ENCODE results near the gene SKI.

The SKI gene

GRCh38 chr1:2229037-2229864, 1.1 kb downstream of the SKI start:
- H3K4me3 ChIP-seq (ENCODE audit: low read depth, low read length), result peak overlapping the region; percentile 82

- H3K4me3 ChIP-seq (ENCODE audit: low read depth, low read length), result peak overlapping the region; percentile 82
Measured at GRCh38 chr1:2229911-2230731, 2.0 kb downstream of the SKI start.

GRCh38 chr1:2230781-2231531, 2.8 kb downstream of the SKI start:
- H3K4me3 ChIP-seq (ENCODE audit: low read depth, low read length), result peak overlapping the region; percentile 82

GRCh38 chr1:2231532-2232254, 3.6 kb downstream of the SKI start:
- H3K4me3 ChIP-seq (ENCODE audit: low read depth, low read length), result peak overlapping the region; percentile 13

- no peak overlapping the region for H3K4me3 ChIP-seq (ENCODE audit: low read depth, low read length)
Measured at GRCh38 chr1:2232255-2232915, 4.3 kb downstream of the SKI start.

GRCh38 chr1:2232916-2233438, 4.9 kb downstream of the SKI start:
- no peak overlapping the region for H3K4me3 ChIP-seq (ENCODE audit: low read depth, low read length)

GRCh38 chr1:2233468-2233867, 5.3 kb downstream of the SKI start:
- no peak overlapping the region for H3K4me3 ChIP-seq (ENCODE audit: low read depth, low read length)

GRCh38 chr1:2233997-2234761, 6.1 kb downstream of the SKI start:
- H3K4me3 ChIP-seq (ENCODE audit: low read depth, low read length), result no peak overlapping the region

GRCh38 chr1:2234762-2235113, 6.6 kb downstream of the SKI start:
- H3K4me3 ChIP-seq (ENCODE audit: low read depth, low read length), result no peak overlapping the region

GRCh38 chr1:2235300-2235998, 7.3 kb downstream of the SKI start:
- no peak overlapping the region for H3K4me3 ChIP-seq (ENCODE audit: low read depth, low read length)

GRCh38 chr1:2236695-2237677, 8.9 kb downstream of the SKI start:
- H3K4me3 ChIP-seq (ENCODE audit: low read depth, low read length), result no peak overlapping the region

GRCh38 chr1:2237773-2238172, 9.7 kb downstream of the SKI start:
- no peak overlapping the region for H3K4me3 ChIP-seq (ENCODE audit: low read depth, low read length)

- H3K4me3 ChIP-seq (ENCODE audit: low read depth, low read length), result no peak overlapping the region
Measured at GRCh38 chr1:2238361-2239012, 10.4 kb downstream of the SKI start.

- no peak overlapping the region for H3K4me3 ChIP-seq (ENCODE audit: low read depth, low read length)
Measured at GRCh38 chr1:2239013-2239370, 10.9 kb downstream of the SKI start.

GRCh38 chr1:2239384-2239985, 11.4 kb downstream of the SKI start:
- H3K4me3 ChIP-seq (ENCODE audit: low read depth, low read length), result no peak overlapping the region

GRCh38 chr1:2240270-2241156, 12.4 kb downstream of the SKI start:
- H3K4me3 ChIP-seq (ENCODE audit: low read depth, low read length), result no peak overlapping the region
